HAP-1 (cell line): ENCODE measurements around the gene FHIT.

Experiments used
- DNase-seq, 2 experiments: peaks; one replicate each; pipeline ENCODE4 v3.0.0-alpha.2; 2016 to 2020; ENCODE audit warnings: low spot score in 2 of 2
- H3K27me3 ChIP-seq: fragments of 250-450 bp; sonication (Bioruptor Pico); 2 replicates; pipeline ENCODE4 v1.5.1; 2020; ENCODE audit warnings: low read depth, mild to moderate bottlenecking, moderate library complexity
- H3K36me3 ChIP-seq: fragments of 250-450 bp; sonication (Bioruptor Pico); replicated peaks from 2 replicates; pipeline ENCODE4 v1.5.1; 2020; ENCODE audit warnings: mild to moderate bottlenecking
- H3K4me1 ChIP-seq: fragments of 250-450 bp; sonication (Bioruptor Pico); 2 replicates; pipeline ENCODE4 v1.5.1; 2020; ENCODE audit warnings: mild to moderate bottlenecking
- H3K4me3 ChIP-seq: fragments of 250-450 bp; sonication (Bioruptor Pico); 2 replicates; pipeline ENCODE4 v1.5.1; 2020; ENCODE audit warnings: mild to moderate bottlenecking, moderate library complexity
- H3K9me3 ChIP-seq: fragments of 250-450 bp; sonication (Bioruptor Pico); 2 replicates; pipeline ENCODE4 v1.5.1; 2020; ENCODE audit warnings: mild to moderate bottlenecking, moderate library complexity
- in situ Hi-C: fragments of 300-500 bp; cut with MboI; formaldehyde crosslinking; loops from 3 replicates; pipeline ENCODE4 v1.14.3; 2020; ENCODE audit warnings: low sequenced_read_pairs, inconsistent platforms, mixed read lengths

Gene FHIT

DNA sequence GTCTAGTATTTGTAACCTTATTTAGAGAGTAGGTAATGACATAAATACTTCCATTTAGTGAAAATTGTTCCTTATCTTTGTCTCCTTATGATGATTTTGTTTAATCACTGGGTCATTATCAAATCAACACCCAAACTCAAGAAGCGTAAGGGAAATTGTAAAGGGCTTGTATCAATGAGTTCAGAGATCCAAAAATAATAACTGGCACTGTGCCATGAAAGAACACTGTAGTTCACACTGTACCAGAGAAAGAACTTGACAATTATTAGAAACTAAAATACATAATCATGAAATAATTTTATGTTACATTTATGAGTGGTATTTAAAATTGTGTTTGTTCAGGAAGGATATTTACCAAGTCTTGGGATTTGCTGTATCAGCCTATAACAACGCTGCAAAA is 895.4 kb downstream of the FHIT start:
- Histone ChIP-seq H3K9me3 (no peaks in the 10 kb centered on the region; the same call in 1 of the 2 replicates), H3K27me3 (no peaks in the 10 kb centered on the region), H3K4me1 (no peaks in the 10 kb centered on the region), H3K36me3 (no peaks in the 10 kb centered on the region), H3K4me3 (no peak overlapping the region)
- in situ Hi-C loops: no loop called here
- DNase-seq: no peak

DNA sequence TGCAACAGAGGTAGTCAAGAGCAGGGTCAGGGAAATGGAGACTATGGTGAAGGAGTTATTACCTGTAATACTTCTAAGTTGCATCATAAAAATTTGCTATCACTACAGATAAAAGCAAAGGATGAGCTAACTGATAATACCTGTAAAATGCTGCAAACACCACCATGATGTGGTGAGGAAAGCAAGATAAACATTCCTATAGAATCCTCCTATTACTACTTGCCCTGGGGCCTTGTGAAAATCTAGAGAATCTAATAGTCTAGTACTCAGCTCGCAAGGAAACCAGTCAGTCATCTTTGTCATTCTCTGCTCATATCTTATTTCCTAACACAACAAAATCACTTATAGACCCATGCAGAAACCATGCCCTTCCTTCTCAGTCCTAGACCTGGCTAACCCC is 899.8 kb downstream of the FHIT start:
- Histone ChIP-seq H3K36me3 (no peaks in the 10 kb centered on the region), H3K27me3 (no peaks in the 10 kb centered on the region), H3K4me1 (no peaks in the 10 kb centered on the region), H3K4me3 (no peak overlapping the region), H3K9me3 (no peaks in the 10 kb centered on the region)
- no peak for DNase-seq
- in situ Hi-C loops: no loop called here

DNA sequence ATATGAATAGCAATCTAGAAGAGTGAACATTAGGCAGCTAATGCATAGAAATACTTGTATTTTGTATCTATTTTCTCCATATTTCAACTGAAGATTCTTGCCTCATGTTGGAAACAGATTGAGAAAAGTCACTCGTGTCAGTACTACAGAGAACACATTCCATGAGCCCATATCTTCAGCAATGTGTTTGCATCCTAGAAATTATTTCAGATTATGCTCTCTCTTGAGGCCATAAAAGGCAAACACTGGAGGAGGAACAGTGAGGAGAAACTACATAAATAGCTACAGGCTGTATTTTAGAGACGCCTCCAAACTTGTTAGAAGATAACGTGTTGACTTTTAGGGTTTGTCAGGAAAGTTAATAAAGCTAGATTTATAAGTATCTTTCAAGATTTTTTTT is 906.9 kb downstream of the FHIT start:
- H3K4me3 ChIP-seq: no peak overlapping the region
- no peaks in the 10 kb centered on the region for H3K36me3 ChIP-seq
- H3K9me3 ChIP-seq: no peaks in the 10 kb centered on the region
- in situ Hi-C loops: no loop called here
- no peaks in the 10 kb centered on the region for H3K27me3 ChIP-seq
- H3K4me1 ChIP-seq: no peaks in the 10 kb centered on the region
- DNase-seq: no peak

DNA sequence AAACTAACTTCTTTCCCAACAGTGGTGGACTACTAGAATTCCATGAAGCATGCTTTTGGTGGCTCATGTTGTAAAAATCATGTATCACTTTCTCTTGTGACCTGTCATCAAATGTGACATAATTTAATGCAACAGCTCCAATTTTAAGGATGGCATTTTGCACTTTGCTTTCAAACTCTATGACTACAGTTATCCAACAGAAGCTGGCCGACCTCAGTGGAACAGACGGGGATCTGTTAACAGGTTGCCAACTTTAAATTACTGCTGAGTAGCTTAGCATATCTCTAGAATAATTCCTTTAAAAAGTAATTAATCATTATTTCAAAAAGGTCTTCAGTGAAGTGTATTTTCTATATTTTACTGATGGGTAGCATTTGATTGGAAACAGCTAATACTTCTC is 907.4 kb downstream of the FHIT start:
- H3K4me1 ChIP-seq: no peaks in the 10 kb centered on the region
- no peaks in the 10 kb centered on the region for H3K27me3 ChIP-seq
- DNase-seq: no peak
- H3K4me3 ChIP-seq: no peak overlapping the region
- in situ Hi-C loops: no loop called here
- H3K9me3 ChIP-seq: no peaks in the 10 kb centered on the region
- no peaks in the 10 kb centered on the region for H3K36me3 ChIP-seq

DNA sequence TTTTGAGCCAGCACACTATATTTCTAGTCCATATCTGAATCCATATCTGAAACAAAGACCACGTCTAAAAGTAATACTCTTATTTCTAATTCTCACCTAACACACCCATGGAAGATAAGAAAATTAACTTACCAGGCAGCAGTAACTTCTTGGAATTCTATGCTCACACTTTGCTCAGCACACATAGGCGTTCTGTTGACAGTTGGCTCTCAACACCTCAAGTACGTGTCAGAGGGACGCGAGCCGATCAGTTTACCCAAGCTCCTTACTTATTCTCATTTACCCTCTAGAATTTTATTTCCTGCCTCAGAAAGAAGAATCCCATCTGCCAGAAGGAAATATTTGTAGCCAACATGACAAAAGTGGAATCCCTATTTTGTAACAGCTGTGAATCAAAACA is 911.9 kb downstream of the FHIT start:
- H3K4me3 ChIP-seq: no peak overlapping the region
- H3K9me3 ChIP-seq: no peaks in the 10 kb centered on the region
- H3K27me3 ChIP-seq: no peaks in the 10 kb centered on the region
- H3K36me3 ChIP-seq: no peaks in the 10 kb centered on the region
- in situ Hi-C loops: no loop called here
- no peaks in the 10 kb centered on the region for H3K4me1 ChIP-seq
- DNase-seq: no peak

DNA sequence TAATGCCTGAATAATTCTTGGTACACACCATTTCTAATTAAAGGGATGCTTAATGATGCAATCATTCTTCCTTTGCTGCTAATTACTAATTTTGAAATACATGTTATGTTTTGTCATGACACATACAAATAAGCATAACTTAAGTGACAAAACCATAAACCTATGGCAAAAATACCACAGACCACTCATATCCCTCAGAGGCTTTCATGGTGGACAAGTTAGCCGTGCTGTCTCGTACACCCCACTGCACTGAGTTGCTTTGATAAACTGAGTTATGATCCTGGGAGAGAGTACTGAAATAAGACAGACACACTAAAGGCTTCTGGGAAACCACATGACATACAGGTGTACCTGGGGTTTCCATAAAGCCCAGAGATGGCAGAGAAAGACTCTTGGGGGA is 913.8 kb downstream of the FHIT start:
- Histone ChIP-seq H3K27me3 (no peaks in the 10 kb centered on the region), H3K4me3 (no peak overlapping the region), H3K9me3 (no peaks in the 10 kb centered on the region), H3K36me3 (no peaks in the 10 kb centered on the region), H3K4me1 (no peaks in the 10 kb centered on the region)
- DNase-seq: no peak
- in situ Hi-C loops: no loop called here

DNA sequence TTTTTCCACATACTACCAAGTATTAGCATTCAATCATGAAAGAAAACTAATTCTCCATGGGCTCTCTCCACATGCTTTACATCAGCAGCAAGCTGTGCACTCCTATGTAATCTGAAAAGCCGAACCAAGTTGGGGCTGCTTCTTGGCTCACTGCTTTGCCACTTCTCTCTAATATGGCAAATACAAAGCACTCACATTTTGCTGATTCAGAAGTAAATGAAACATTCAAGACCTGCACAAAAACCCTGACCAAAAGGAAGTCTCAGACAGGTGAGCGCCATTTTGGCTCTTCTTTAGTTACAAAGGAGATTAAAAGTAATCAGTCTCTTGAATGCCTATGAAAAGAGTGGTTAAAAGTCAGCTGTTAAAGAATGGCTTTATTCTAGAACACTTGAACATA is 915.2 kb downstream of the FHIT start:
- no peaks in the 10 kb centered on the region for H3K36me3 ChIP-seq
- no peak for DNase-seq
- no peaks in the 10 kb centered on the region for H3K4me1 ChIP-seq
- no peaks in the 10 kb centered on the region for H3K27me3 ChIP-seq
- no peak overlapping the region for H3K4me3 ChIP-seq
- no peaks in the 10 kb centered on the region for H3K9me3 ChIP-seq
- in situ Hi-C loops: no loop called here

DNA sequence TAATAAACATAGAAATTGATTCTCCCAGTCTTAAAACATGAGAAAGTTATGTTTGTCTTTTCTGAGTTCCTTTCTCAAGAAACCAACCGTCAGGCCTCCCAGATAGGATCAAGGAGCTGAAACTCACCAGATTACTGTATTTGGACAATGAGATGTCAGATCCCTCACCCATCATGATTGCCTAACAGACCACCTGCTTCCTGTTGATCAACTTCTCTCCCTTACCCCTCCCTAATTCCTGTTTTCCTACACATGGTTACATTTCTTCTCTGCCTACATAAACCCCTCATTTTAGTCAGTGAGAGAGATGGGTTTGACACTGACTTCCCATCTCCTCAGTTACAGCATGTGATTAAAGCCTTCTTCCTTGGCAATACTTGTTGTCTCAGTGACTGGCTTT is 917.5 kb downstream of the FHIT start:
- DNase-seq: no peak
- no peaks in the 10 kb centered on the region for H3K9me3 ChIP-seq
- H3K36me3 ChIP-seq: no peaks in the 10 kb centered on the region
- no peaks in the 10 kb centered on the region for H3K27me3 ChIP-seq
- H3K4me1 ChIP-seq: peaks cover 8% of the 10 kb centered on the region; the same call in 1 of the 2 replicates
- in situ Hi-C loops: no loop called here
- H3K4me3 ChIP-seq: no peak overlapping the region

DNA sequence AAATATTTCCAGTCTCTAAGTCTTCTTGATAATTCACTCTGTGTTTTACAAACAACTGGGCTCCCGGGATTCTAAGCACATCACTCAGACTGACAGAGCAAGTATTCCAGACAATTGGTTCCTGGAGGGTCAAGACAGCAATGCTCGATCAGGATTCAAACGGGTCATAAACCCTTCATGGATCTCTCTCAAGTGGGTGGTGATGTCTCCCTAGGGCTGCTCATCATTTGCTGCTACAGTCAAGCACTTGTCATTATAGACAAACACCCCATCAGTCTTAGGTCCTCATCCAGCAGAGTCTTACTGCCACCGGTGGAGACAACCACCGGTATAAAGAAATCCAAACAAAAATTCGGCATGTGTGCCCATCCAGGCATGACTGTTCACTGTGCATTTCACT is 921.1 kb downstream of the FHIT start:
- Histone ChIP-seq H3K4me1 (peaks cover 13% of the 10 kb centered on the region), H3K36me3 (no peaks in the 10 kb centered on the region), H3K4me3 (no peak overlapping the region), H3K9me3 (no peaks in the 10 kb centered on the region), H3K27me3 (no peaks in the 10 kb centered on the region)
- in situ Hi-C loops: no loop called here
- DNase-seq: no peak

DNA sequence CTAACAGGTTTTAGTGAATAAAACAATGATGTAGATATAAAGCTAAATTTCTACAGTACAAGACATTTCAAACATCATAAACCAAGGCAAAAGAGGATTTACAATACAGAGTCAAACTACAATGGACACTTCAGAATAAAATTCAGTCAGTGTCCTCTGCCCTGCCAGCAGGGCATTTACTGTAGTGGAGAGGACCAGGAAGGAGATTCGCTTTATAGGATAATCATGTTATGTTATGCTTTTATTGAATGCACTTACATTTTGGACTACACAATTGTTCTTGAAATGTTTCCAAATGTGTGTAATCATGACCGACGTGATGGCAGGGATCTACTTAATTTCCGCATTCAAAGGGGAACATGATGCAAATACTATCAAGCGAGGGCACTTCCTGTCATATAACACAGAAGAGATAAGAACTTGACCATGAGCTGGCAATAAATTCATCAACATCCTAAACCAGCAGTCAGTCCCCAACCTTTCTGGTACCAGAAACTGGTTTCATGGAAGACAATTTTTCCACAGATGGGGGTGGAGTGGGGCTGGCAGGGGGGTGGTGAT is 925.6 kb downstream of the FHIT start:
- Histone ChIP-seq H3K4me1 (peaks cover 30% of the 10 kb centered on the region), H3K9me3 (no peaks in the 10 kb centered on the region), H3K36me3 (no peaks in the 10 kb centered on the region), H3K4me3 (no peak overlapping the region), H3K27me3 (no peaks in the 10 kb centered on the region)
- DNase-seq: no peak
- in situ Hi-C loops: no loop called here

DNA sequence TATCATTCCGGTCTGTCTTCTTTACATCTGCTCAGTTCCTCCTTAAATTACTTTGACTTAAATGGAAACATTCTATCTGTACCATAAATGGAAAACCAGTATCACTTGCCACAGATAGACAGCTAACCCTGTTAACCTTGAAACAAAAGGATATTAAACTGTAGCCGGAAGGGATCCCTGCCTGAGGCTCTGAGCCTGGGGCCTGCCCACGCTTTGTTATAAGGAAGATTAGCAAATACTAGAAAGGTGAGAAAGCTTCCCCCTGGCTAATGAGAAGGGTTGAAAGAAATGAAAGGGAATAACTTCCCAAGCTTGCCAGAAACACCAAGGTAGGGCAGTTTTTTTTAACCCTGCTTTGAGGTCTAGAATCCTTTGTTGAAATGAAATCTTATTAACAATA is 927.6 kb downstream of the FHIT start:
- Histone ChIP-seq H3K36me3 (no peaks in the 10 kb centered on the region), H3K4me1 (peaks cover 21% of the 10 kb centered on the region), H3K9me3 (no peaks in the 10 kb centered on the region), H3K4me3 (no peak overlapping the region), H3K27me3 (no peaks in the 10 kb centered on the region)
- peak in 1 of 2 experiments; percentile 27 for DNase-seq
- in situ Hi-C loops: no loop called here

DNA sequence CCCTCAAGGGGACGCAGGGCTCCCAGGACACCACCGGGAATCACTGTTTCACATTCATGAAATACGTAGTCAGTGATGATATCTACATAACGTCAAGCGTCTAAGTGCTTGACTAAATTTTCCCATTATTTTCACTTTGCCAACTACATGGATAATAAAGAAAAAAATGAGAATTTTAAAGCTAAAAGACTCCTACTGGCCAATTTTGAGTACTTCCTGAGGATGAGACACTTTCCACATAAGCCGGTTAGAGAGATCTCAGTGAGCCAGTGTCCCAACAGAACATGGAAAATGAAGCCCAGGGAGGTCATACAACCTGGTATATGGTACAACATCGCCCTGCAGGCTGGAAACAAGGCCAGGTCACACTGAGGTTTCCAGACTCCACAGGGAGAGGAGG is 928.1 kb downstream of the FHIT start:
- no peak for DNase-seq
- Histone ChIP-seq H3K4me1 (peaks cover 20% of the 10 kb centered on the region), H3K27me3 (no peaks in the 10 kb centered on the region), H3K36me3 (no peaks in the 10 kb centered on the region), H3K4me3 (no peak overlapping the region), H3K9me3 (no peaks in the 10 kb centered on the region)
- in situ Hi-C loops: no loop called here

DNA sequence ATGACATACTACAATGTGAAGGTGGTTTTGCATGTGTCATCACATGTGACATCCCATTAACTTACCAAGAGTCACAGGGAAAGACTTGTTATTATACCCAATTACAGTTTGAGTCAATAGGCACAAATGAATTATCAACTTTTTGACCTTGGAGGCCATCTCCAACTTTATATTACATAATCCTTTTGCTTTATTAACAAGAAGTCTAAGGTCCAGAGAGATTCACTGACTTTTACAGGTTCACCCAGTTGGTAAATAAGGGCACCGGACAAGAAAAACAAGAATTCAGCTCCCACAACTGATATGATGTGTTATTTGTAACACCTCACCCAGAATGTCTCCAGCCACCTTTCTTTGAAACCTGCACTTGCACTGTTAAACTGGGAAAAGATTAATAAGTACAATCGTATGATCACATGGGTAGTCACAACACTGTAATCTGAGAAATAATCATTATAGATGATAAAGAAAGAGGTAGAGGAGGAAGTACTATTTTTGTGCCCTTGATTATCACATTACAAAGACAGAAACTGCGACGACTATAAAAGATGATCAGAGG is 928.9 kb downstream of the FHIT start:
- no peak for DNase-seq
- no peaks in the 10 kb centered on the region for H3K9me3 ChIP-seq
- in situ Hi-C loops: no loop called here
- no peak overlapping the region for H3K4me3 ChIP-seq
- H3K36me3 ChIP-seq: no peaks in the 10 kb centered on the region
- no peaks in the 10 kb centered on the region for H3K27me3 ChIP-seq
- peaks cover 20% of the 10 kb centered on the region for H3K4me1 ChIP-seq

DNA sequence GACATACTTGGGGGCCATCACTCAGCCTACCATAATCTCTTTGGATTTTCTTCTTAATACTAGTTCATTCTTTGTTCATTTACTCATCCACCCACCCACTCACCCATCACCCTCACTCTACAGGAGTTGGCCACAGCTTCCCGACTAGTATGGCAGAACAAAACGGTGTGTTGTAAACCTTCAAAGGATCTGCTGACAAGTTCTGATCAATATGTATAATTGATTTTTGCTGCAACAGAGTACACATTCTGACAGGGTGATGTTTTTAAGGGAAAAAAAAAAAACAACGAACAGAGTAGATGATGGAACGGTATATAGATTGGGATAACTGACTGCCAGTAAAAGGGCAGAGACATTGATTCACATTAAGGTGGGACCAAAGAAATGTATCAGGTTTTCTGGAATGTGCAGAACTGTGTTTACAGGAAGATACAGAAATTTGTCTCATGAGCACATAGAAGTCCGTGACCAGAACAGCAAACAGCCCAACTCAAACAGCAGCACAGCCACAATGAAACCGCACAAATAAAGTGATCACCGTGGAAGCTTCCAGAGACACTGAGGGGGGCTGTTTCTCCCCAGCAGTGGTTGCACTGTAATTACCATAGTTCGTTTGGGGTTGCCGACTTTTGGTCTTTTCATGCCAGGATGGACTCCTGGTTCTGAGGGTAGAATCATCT is 931.9 kb downstream of the FHIT start:
- no peak overlapping the region for H3K4me3 ChIP-seq
- no peaks in the 10 kb centered on the region for H3K9me3 ChIP-seq
- in situ Hi-C loops: no loop called here
- H3K27me3 ChIP-seq: no peaks in the 10 kb centered on the region
- no peak for DNase-seq
- H3K4me1 ChIP-seq: peaks cover 34% of the 10 kb centered on the region
- H3K36me3 ChIP-seq: no peaks in the 10 kb centered on the region
